Astrocyte (in vitro differentiated cells and primary cell): ENCODE results near the gene ATRNL1.

Experiments
- CTCF ChIP-seq: IDR thresholded peaks from 2 replicates; pipeline ENCODE4 v1.5.1; 2011; ENCODE audit warnings: low read depth, mild to moderate bottlenecking, inconsistent platforms, low read length, moderate library complexity; ENCODE audit not compliant: insufficient read depth
- EZH2 ChIP-seq: IDR thresholded peaks from 2 replicates; pipeline ENCODE4 v1.6.1; 2012; ENCODE audit warnings: mild to moderate bottlenecking, low read length, inconsistent platforms; ENCODE audit not compliant: insufficient read depth

GRCh38 chr10:115093776-115094408, 727 bp downstream of the ATRNL1 start:
- TF ChIP-seq CTCF (no peak), EZH2 (no peak)
